Aortic smooth muscle cell (primary cell): ENCODE data around the gene HYI. TPM values are rescaled to one million over a fixed set of nuclear protein-coding genes. Genes with fewer than 3 reads are reported as not detected.

Experiments used
- total RNA-seq: library from RNA; depleted of rRNA; stranded (reverse); fragments of >200 nt; gene quantifications from 2 replicates; pipeline ENCODE4 v1.2.3, GENCODE V29; 2014

The HYI gene
- total RNA-seq, result 37.3 and 46.8 TPM in 2 replicates

GRCh38 chr1:43453442-43454269, at the start of gene HYI:
TSS of gene HYI (minus strand) at chr1:43453931. CDS start at chr1:43453793, 138 bp downstream.

Other genes starting within 250 kb of the HYI start
- not detected in 2 replicates for gene TMEM125, start 183.9 kb downstream of the HYI start, total RNA-seq
- gene C1orf210, start 168.3 kb downstream of the HYI start, total RNA-seq, result not detected in 2 replicates
- gene TIE1, start 152.9 kb downstream of the HYI start, total RNA-seq, result 12.3 and 16.9 TPM in 2 replicates
- gene MPL, start 116.1 kb downstream of the HYI start, total RNA-seq, result not detected in 2 replicates
- gene CDC20, start 95.0 kb downstream of the HYI start, total RNA-seq, result 27.0 and 37.4 TPM in 2 replicates
- gene ELOVL1, start 85.9 kb downstream of the HYI start, total RNA-seq, result 76.0 and 82.8 TPM in 2 replicates
- gene MED8, start 64.1 kb downstream of the HYI start, total RNA-seq, result 61.3 and 68.4 TPM in 2 replicates
- 24.3 and 28.2 TPM in 2 replicates for gene SZT2, start 64.0 kb downstream of the HYI start, total RNA-seq
- gene PTPRF, start 77.0 kb upstream of the HYI start, total RNA-seq, result 32.2 and 58.1 TPM in 2 replicates
- gene KDM4A, start 196.2 kb upstream of the HYI start, total RNA-seq, result 32.4 and 41.8 TPM in 2 replicates